Activated naive CD4-positive, alpha-beta T cell treated with anti-CD3 and anti-CD28 coated beads, Interleukin-2, amount 10 ng/mL, durations not matched to agents 7 days and 5 days (primary cell): ENCODE results near the gene VPS35L.
A peak's percentile ranks its signal among the peaks of the same experiment; 100 is the strongest.
"Not testable (repeated sequence)": the region's sequence is repeated elsewhere in the genome, so short reads cannot be mapped to it uniquely, and the experiment has no call there.

Experiments
- CTCF ChIA-PET: fragments of 350-600 bp; sonication (Branson Sonifier 250); formaldehyde crosslinking; loops from one replicate; lab custom pipeline; 2021; ENCODE audit warnings: antibody characterized with exemption; lab: Charles Lee
- DNase-seq: peaks from one replicate; pipeline ENCODE4 v3.0.0-alpha.2; 2020
- H3K27ac Mint-ChIP-seq: one replicate; pipeline ENCODE4 v1.8.0; 2021; ENCODE audit warnings: mild to moderate bottlenecking, moderate library complexity, mixed read lengths
- H3K27me3 Mint-ChIP-seq: one replicate; pipeline ENCODE4 v1.8.0; 2021; ENCODE audit warnings: mild to moderate bottlenecking, mixed read lengths
- H3K36me3 Mint-ChIP-seq: one replicate; pipeline ENCODE4 v1.8.0; 2021; ENCODE audit warnings: mixed read lengths
- H3K4me1 Mint-ChIP-seq: one replicate; pipeline ENCODE4 v1.8.0; 2021; ENCODE audit warnings: mixed read lengths
- H3K4me3 Mint-ChIP-seq: one replicate; pipeline ENCODE4 v1.8.0; 2021; ENCODE audit warnings: mild to moderate bottlenecking, moderate library complexity, mixed read lengths
- H3K9me3 Mint-ChIP-seq: one replicate; pipeline ENCODE4 v1.8.0; 2021; ENCODE audit warnings: mixed read lengths

Gene VPS35L

DNA sequence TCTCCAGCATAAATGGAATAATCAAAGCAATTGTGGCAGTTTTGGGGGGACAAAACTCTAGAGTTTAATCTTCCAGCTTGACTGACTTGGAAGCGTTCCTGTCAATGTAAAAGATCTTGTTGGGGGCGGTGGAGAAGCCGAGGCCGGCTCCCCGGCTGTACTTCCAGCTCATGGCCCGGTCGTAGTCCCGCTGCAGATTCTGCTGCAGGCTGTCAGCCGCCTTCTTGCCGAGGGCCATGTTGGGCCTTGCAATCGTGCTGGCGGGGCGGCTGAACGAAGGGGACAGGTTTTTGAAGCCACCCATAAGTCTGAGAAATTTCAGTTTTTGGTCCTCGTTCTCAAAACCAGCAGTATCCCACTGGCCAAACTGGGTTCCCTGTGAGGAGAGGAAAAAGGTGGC, 151.3 kb downstream of the VPS35L start:
- DNase-seq, result no peak
- no peaks in the 10 kb centered on the region for H3K27me3 Mint-ChIP-seq
- H3K4me1 Mint-ChIP-seq, result peaks cover 2% of the 10 kb centered on the region
- CTCF ChIA-PET, result no interaction called here
- H3K9me3 Mint-ChIP-seq, result no peaks in the 10 kb centered on the region
- H3K36me3 Mint-ChIP-seq, result peaks cover 45% of the 10 kb centered on the region
- no peak overlapping the region for H3K4me3 Mint-ChIP-seq
- H3K27ac Mint-ChIP-seq, result no peak overlapping the region

DNA sequence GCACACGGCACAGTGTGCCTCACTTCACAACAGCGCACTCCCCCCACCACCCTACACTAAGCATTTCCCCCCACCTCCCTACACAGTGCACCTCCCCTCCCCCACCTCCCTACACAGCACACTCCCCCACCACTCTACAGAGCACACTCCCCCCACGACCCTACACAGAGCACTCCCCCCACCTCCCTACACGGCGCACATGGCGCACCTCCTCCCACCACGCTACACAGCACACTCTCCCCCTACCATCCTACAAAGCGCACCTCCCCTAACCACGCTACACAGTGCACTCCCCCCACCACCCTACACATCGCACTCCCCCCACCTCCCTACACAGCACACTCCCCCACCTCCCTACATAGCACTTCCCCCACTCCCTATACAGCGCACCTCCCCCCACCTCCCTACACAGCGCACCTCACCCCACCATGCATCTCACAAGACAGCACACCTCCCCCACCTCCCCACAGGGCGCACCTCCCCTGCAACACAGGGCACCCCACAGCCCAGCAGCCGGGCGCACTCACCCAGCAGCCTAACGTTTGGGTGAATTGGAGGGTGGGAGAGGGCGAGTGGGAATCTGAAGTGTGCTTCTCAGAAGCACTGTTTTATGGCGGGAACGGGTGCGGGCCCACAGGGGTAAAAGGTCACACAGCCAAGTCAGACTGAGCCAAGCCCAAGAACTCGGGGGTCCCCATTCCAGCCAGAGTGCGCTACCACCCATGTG, 152.2 kb downstream of the VPS35L start:
- H3K9me3 Mint-ChIP-seq, result no peaks in the 10 kb centered on the region
- CTCF ChIA-PET, result no interaction called here
- no peak for DNase-seq
- H3K4me1 Mint-ChIP-seq, result peaks cover 2% of the 10 kb centered on the region
- H3K36me3 Mint-ChIP-seq, result peaks cover 42% of the 10 kb centered on the region
- H3K4me3 Mint-ChIP-seq, result no peak overlapping the region
- H3K27me3 Mint-ChIP-seq, result no peaks in the 10 kb centered on the region
- H3K27ac Mint-ChIP-seq, result peak overlapping the region; percentile 55

DNA sequence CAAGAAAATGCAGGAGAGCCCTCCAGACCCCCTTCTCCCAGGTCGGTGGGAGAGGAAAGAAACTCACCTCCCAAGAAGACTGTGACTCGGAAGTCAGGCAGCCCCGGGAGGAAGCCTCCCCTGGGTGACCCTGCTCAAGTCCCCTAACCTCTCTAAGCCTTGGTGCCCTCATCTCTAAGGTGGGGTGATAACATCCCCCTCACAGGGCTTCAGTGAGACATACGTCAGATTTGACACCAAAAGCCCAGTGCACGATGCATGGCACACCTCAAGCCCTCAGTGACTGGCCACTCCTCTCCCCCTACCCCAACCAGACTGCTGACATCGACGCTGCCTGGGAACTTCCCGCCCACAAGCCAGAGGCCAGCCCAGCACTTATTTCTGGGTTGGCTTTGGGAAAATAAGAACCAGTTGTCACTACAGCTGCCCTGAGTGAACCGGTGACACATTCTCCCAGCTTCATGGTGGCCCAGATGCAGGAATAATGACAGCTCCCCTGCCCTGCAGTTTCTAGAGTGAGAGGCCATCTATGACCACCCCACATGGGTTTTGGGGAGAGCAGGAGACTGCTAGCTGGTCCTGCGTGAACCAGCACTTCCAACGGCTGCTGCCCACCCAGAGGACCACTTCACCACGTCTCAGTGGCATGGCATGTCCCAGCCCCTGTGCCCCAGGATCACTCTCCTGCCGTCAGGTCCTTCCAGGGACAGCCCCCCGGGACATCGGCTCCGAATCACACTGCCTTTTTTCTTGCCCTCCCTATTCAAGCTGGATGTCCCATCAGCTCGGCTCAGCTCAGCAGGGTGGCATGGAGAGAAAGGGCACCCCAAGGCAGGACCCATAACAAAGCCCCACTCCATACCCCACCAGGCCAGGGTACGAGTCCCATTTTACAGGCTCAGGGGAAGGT, 153.0 kb downstream of the VPS35L start:
- CTCF ChIA-PET, result no interaction called here
- Mint-ChIP-seq H3K4me3 (no peak overlapping the region), H3K36me3 (peaks cover 38% of the 10 kb centered on the region), H3K27ac (no peak overlapping the region), H3K9me3 (no peaks in the 10 kb centered on the region), H3K4me1 (peaks cover 2% of the 10 kb centered on the region), H3K27me3 (no peaks in the 10 kb centered on the region)
- no peak for DNase-seq

DNA sequence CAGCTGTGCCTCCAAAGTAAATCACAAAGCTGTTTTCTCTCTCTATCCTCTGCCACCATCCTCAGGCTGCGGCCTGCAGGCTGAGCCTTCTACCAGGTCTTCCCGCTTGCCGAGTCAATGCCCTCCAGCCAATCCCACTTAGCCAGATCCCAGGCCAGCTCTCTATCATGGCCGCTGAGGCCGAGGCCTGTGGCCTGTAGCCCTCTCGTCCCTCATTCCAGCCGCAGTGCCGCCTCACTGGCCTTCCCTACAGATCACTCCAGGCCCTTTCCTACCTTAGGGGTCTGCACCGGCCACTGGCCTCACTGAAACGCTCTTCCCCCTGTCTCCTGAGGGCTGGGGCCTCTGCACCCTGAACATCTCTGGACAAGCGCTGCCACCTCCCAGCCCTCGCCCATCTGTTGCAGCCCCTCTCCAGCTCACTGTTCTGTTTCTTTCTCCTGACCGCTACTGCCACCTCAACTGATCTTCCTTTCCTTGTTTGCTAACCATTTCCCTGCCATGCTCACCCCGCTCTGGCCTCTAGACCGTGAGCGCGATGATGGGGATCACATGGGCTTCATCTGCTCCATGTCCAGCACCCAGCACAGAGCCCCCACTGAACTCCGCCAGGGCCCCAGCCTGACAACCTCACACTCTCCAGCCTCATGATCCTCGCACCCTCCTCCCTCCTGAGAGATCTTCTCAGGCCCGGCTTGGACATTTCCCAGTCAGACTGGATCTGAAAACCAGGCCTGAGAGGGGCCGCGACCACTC, 154.1 kb downstream of the VPS35L start:
- CTCF ChIA-PET, result no interaction called here
- no peaks in the 10 kb centered on the region for H3K9me3 Mint-ChIP-seq
- no peak overlapping the region for H3K27ac Mint-ChIP-seq

DNA sequence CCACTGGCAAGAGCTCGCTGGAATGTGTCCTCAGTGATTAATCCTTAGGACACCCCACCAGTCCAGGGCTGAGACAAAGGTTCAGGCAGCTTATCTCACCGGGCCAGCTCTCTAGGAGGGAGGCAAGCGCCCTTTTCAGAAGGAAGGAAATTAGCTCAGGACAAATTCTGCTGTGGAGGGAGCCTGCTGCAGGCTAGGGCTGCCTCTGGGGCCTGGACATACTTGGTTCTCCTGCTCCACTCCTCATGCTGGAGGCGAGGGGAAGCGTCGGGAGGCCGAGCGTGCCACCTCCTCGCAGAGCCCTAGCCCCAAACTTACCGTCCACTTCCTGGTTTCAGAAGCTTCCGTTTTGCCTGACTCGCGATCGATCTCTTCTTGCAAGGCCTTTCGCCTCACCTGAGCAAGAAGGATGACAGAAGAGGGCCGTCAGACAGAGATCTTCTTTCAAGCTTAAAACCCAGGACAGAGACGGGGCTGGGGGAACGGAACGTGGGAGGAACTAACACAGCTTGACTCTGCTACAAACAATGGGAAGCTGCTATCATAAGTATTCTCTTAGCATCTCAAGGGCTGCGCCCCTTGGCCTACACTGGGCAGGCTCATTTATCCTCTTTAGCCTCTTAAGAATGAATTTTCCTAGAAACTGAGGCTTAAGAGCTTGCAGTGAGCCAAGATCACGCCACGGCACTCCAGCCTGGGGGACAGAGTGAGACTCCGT, 154.8 kb downstream of the VPS35L start:
- Mint-ChIP-seq H3K4me1 (peaks cover 2% of the 10 kb centered on the region), H3K4me3 (no peak overlapping the region), H3K27ac (no peak overlapping the region), H3K36me3 (peaks cover 41% of the 10 kb centered on the region), H3K9me3 (no peaks in the 10 kb centered on the region), H3K27me3 (no peaks in the 10 kb centered on the region)
- CTCF ChIA-PET, result no interaction called here
- DNase-seq, result no peak

More for the DNA sequence above, 154.1 kb downstream of the VPS35L start:
- no peaks in the 10 kb centered on the region for H3K27me3 Mint-ChIP-seq
- no peak overlapping the region for H3K4me3 Mint-ChIP-seq
- H3K4me1 Mint-ChIP-seq, result peaks cover 2% of the 10 kb centered on the region
- H3K36me3 Mint-ChIP-seq, result peaks cover 37% of the 10 kb centered on the region
- no peak for DNase-seq

DNA sequence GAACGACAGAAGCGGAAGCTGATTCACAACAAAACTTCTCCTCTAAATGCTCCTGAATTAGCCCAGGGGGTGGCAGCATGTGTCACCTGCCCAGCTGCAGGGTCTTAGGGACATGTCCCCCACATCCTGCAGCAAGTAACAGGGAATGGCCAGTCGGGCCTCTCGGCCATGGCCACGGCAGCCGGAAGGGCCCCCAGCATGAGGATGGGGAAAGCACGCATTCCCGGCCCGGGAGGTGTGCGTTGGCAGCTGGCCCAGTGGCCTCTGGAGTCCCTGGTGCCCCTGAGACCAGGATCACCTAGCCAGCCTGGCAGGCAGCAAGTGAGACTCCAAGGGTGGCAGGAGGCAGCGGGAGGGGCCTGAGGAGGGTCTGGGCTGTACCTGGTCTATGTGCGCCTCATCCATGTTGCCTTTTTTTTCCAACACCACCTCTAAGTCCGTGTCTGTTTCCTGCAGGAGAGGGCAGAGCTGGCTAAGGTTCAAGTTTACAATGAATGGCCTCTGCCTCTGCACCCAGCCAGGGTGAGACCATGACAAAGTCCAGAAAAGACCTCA, 155.6 kb downstream of the VPS35L start:
- peaks cover 38% of the 10 kb centered on the region for H3K36me3 Mint-ChIP-seq
- CTCF ChIA-PET, result no interaction called here
- H3K4me1 Mint-ChIP-seq, result peaks cover 5% of the 10 kb centered on the region
- no peaks in the 10 kb centered on the region for H3K27me3 Mint-ChIP-seq
- no peak overlapping the region for H3K27ac Mint-ChIP-seq
- no peak for DNase-seq
- no peaks in the 10 kb centered on the region for H3K9me3 Mint-ChIP-seq
- H3K4me3 Mint-ChIP-seq, result no peak overlapping the region

DNA sequence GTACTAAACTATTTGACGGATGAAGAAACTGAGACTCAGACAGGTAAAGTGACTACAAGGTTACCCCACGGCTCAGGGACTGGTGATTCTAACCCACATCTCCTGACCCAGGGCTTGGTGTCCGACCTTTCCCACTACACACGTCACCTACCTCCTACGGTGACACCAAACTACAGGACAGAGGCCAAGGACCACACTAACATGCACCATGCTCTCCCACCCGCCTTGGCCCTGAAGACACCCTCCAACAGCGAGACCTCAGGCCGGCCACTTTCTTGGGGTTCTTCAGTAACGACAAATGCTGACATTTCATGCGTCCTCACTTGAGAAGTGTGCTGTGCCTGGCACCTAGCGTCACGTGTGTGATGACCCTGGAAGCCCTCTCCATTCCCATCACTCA, 156.1 kb downstream of the VPS35L start:
- Mint-ChIP-seq H3K4me3 (no peak overlapping the region), H3K4me1 (peaks cover 11% of the 10 kb centered on the region), H3K36me3 (peaks cover 35% of the 10 kb centered on the region), H3K27me3 (no peaks in the 10 kb centered on the region), H3K27ac (no peak overlapping the region), H3K9me3 (no peaks in the 10 kb centered on the region)
- CTCF ChIA-PET, result no interaction called here
- no peak for DNase-seq

DNA sequence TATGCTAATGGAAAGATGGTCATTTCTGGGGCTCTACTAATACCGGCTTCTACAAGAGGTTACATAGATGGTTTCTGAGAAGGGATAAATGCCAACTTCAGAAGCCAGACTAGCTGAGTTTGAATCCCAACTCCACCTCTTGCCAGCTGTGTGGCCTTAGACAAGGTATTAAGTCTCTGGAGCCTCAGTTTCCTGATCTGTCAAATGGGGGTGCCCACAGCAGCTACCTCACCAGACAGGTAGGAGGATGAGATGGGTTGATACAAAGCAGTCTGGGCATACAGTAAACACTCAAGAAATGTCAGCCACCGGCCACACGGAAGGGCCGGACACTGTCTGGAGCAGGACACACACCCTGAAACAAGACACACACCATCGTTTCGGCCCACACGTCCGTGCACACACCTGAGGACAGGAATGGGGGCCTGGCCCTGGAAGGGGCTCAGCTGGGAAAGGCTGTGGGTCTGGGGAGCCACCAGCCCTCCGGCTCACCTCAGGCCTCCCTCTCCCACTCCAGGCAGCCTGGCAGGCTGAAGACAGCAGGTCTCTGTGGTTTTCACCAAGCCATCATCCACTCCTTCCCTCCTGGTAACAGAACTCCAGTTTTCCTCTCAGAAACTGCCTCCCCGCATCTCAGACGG, 157.0 kb downstream of the VPS35L start:
- no peaks in the 10 kb centered on the region for H3K27me3 Mint-ChIP-seq
- H3K36me3 Mint-ChIP-seq, result peaks cover 35% of the 10 kb centered on the region
- CTCF ChIA-PET, result no interaction called here
- H3K4me1 Mint-ChIP-seq, result peaks cover 18% of the 10 kb centered on the region
- H3K9me3 Mint-ChIP-seq, result no peaks in the 10 kb centered on the region
- H3K4me3 Mint-ChIP-seq, result no peak overlapping the region
- no peak overlapping the region for H3K27ac Mint-ChIP-seq
- DNase-seq, result no peak

DNA sequence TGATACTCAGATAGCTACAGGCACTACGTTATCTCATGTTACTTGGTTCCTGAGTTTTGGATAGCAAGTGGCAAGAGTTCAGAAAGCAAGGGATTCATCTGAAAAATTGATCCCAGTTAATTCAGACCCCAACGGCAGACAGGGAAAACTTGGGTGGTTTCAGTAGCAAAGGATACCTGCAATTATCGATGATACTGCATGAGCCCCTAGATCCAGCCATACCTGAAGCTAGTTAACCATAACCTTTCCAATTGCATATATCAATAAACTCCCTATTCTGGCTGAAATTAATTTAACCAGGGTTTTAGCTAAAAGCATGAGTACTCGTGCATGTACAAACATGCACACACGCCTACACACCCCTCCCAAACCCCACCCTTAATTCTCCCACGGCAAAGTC, 158.2 kb downstream of the VPS35L start:
- CTCF ChIA-PET, result no interaction called here
- H3K27me3 Mint-ChIP-seq, result no peaks in the 10 kb centered on the region
- DNase-seq, result no peak
- H3K36me3 Mint-ChIP-seq, result peaks cover 33% of the 10 kb centered on the region
- peaks cover 20% of the 10 kb centered on the region for H3K4me1 Mint-ChIP-seq
- no peaks in the 10 kb centered on the region for H3K9me3 Mint-ChIP-seq
- no peak overlapping the region for H3K4me3 Mint-ChIP-seq
- no peak overlapping the region for H3K27ac Mint-ChIP-seq

DNA sequence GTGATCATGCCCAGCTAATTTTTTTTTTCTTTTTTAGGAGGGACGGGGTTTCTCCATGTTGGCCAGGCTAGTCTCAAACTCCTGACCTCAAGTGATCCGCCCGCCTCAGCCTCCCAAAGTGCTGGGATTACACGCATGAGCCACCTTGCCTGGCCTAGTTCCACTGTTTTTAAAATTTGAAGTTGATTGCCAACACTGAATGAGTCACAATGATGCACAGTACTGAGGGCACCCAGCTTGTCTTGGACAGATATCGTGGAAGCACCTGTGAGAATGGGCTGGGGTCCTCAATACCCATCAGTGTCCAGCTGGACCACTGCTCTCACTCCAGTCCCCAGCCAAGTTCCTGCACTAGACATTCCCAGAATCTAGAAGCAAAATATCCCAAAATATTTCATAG, 160.1 kb downstream of the VPS35L start:
- H3K27me3 Mint-ChIP-seq, result no peaks in the 10 kb centered on the region
- no peaks in the 10 kb centered on the region for H3K9me3 Mint-ChIP-seq
- DNase-seq, result no peak
- CTCF ChIA-PET, result no interaction called here
- H3K27ac Mint-ChIP-seq, result no peak overlapping the region
- H3K4me3 Mint-ChIP-seq, result no peak overlapping the region
- peaks cover 23% of the 10 kb centered on the region for H3K36me3 Mint-ChIP-seq
- H3K4me1 Mint-ChIP-seq, result peaks cover 26% of the 10 kb centered on the region

DNA sequence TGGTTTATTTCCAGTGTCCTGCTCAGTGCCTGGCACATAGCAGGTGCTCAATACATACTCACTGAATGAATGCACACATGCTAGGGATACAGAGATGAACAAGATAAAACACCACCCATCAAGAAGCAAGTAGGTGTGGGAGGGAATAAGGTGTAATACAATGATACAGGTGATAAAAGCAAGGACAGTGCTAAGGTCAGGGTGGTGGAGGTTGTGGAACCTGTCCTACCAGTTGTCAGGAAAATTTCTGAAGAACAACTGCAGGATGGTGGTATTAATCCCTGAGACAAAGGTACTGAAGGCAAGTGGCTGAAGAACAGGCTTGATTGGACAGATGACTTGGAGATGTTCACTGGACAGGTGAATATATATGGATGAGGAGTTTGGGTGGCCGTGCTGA, 160.7 kb downstream of the VPS35L start:
- Mint-ChIP-seq H3K36me3 (peaks cover 23% of the 10 kb centered on the region), H3K27ac (no peak overlapping the region), H3K27me3 (no peaks in the 10 kb centered on the region), H3K4me1 (peaks cover 26% of the 10 kb centered on the region), H3K4me3 (peak overlapping the region; percentile 93), H3K9me3 (no peaks in the 10 kb centered on the region)
- no peak for DNase-seq
- CTCF ChIA-PET, result no interaction called here

DNA sequence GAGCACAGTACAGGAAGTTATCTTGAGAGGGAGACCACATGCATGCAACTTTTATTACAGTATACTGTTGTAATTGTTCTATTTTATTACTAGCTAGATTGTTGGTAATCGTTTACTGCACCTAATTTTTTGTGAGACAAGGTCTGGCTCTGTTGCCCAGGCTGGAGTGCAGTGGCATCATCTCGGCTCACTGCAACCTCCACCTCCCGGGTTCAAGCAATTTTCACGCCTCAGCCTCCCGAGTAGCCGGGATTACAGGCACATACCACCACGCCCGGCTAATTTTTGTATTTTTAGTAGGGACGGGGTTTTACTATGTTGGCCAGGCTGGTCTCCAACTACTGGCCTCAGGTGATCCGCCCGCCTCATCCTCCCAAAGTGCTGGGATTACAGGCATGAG, 161.2 kb downstream of the VPS35L start:
- CTCF ChIA-PET, H3K27ac Mint-ChIP-seq, H3K9me3 Mint-ChIP-seq, DNase-seq, H3K27me3 Mint-ChIP-seq: not testable (repeated sequence)
- Mint-ChIP-seq H3K36me3 (peaks cover 18% of the 10 kb centered on the region), H3K4me3 (peak overlapping the region; percentile 93), H3K4me1 (peaks cover 24% of the 10 kb centered on the region)

DNA sequence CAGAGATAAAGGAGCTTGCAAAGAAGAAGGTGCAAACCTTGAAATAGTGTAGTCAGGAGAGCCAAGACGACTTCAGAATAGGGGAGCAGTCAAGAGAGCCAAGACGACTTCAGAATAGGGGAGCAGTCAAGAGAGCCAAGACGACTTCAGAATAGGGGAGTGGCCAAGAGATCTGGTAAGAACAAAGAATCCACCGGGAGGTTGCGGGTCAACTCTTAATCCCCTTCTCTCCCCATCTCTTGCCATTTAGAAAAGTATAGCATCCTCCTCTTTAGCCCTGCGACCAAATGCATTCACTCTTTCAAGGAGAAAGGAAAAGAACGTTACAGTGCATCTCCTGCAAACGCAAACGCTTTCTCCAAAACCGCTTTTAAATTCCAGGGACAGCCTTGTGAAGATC, 161.8 kb downstream of the VPS35L start:
- CTCF ChIA-PET, result no interaction called here
- no peak for DNase-seq

More for the DNA sequence above, 161.8 kb downstream of the VPS35L start:
- Mint-ChIP-seq H3K4me1 (peaks cover 24% of the 10 kb centered on the region), H3K4me3 (peak overlapping the region; percentile 93), H3K36me3 (peaks cover 15% of the 10 kb centered on the region), H3K27ac (peak overlapping the region; percentile 80), H3K9me3 (no peaks in the 10 kb centered on the region), H3K27me3 (no peaks in the 10 kb centered on the region)
